ENCODE data around the gene LCE7A.

- TF ChIP-seq CTCF (IDR thresholded peaks at IDR 0.05) (no peak), POLR2A (IDR thresholded peaks at IDR 0.05) (no peak)
These were observed 48.1 kb downstream of the LCE7A start, which contains the start of gene IVL for GRCh38 chr1:152907686-152908601.

Data from esophagus squamous epithelium (tissue), 4 donors.